Measurements from ENCODE around the gene CWH43. TPM values are rescaled to one million over a fixed set of nuclear protein-coding genes. Genes with fewer than 3 reads are reported as not detected.
"Not testable (repeated sequence)": the region's sequence is repeated elsewhere in the genome, so short reads cannot be mapped to it uniquely, and the experiment has no call there.

The CWH43 gene
- total RNA-seq, 2 experiments from 2014 or later, result not detected

- no peak overlapping the region for H3K27ac Mint-ChIP-seq
- POLR2A ChIA-PET, result no interaction called here
- CTCF ChIA-PET, result no interaction called here
- peaks cover 9% of the 10 kb centered on the region for H3K9me3 Mint-ChIP-seq
- peaks cover 2% of the 10 kb centered on the region for H3K36me3 Mint-ChIP-seq
- no peak overlapping the region for H3K4me3 Mint-ChIP-seq
- no peaks in the 10 kb centered on the region for H3K4me1 Mint-ChIP-seq (ENCODE audit: low read depth)
- H3K27me3 Mint-ChIP-seq, result no peaks in the 10 kb centered on the region
- no peak for DNase-seq
- intact Hi-C loops (cut with micrococcal nuclease), result no loop called here
These were observed 72.2 kb downstream of the CWH43 start for GRCh38 chr4:49058306-49058705.

- peaks cover 3% of the 10 kb centered on the region for H3K27me3 Mint-ChIP-seq
- ChIA-PET CTCF (no interaction called here), POLR2A (no interaction called here)
- H3K9me3 Mint-ChIP-seq, result peaks cover 5% of the 10 kb centered on the region
- no peaks in the 10 kb centered on the region for H3K4me1 Mint-ChIP-seq (ENCODE audit: low read depth)
- intact Hi-C loops (cut with micrococcal nuclease), result no loop called here
- DNase-seq, result no peak
- peaks cover 2% of the 10 kb centered on the region for H3K36me3 Mint-ChIP-seq
- H3K27ac Mint-ChIP-seq, result no peak overlapping the region
- no peak overlapping the region for H3K4me3 Mint-ChIP-seq
These were observed 77.6 kb downstream of the CWH43 start for GRCh38 chr4:49063670-49064069.

GRCh38 chr4:49072196-49072595 lies 86.1 kb downstream of the CWH43 start:
- H3K4me1 Mint-ChIP-seq (ENCODE audit: low read depth); H3K27me3 Mint-ChIP-seq; CTCF ChIA-PET; intact Hi-C loops (cut with micrococcal nuclease); DNase-seq; H3K4me3 Mint-ChIP-seq; H3K9me3 Mint-ChIP-seq; POLR2A ChIA-PET; H3K27ac Mint-ChIP-seq; H3K36me3 Mint-ChIP-seq: not testable (repeated sequence)

- DNase-seq; H3K27me3 Mint-ChIP-seq; POLR2A ChIA-PET; CTCF ChIA-PET; H3K4me1 Mint-ChIP-seq (ENCODE audit: low read depth); H3K4me3 Mint-ChIP-seq; intact Hi-C loops (cut with micrococcal nuclease); H3K27ac Mint-ChIP-seq: not testable (repeated sequence)
- Mint-ChIP-seq H3K36me3 (peaks cover 26% of the 10 kb centered on the region), H3K9me3 (peaks cover 32% of the 10 kb centered on the region)
These were observed 105.8 kb downstream of the CWH43 start for GRCh38 chr4:49091883-49092282.

- H3K4me1 Mint-ChIP-seq (ENCODE audit: low read depth); H3K27me3 Mint-ChIP-seq; intact Hi-C loops (cut with micrococcal nuclease); CTCF ChIA-PET; H3K4me3 Mint-ChIP-seq; H3K27ac Mint-ChIP-seq; POLR2A ChIA-PET; DNase-seq: not testable (repeated sequence)
- H3K36me3 Mint-ChIP-seq, result peaks cover 31% of the 10 kb centered on the region
- peaks cover 39% of the 10 kb centered on the region for H3K9me3 Mint-ChIP-seq
These were observed 106.6 kb downstream of the CWH43 start for GRCh38 chr4:49092608-49093135.

- H3K36me3 Mint-ChIP-seq, result peaks cover 51% of the 10 kb centered on the region
- H3K4me3 Mint-ChIP-seq; H3K27ac Mint-ChIP-seq; CTCF ChIA-PET; intact Hi-C loops (cut with micrococcal nuclease); POLR2A ChIA-PET; H3K4me1 Mint-ChIP-seq (ENCODE audit: low read depth); H3K27me3 Mint-ChIP-seq; DNase-seq: not testable (repeated sequence)
- H3K9me3 Mint-ChIP-seq, result peaks cover 63% of the 10 kb centered on the region
These were observed 110.1 kb downstream of the CWH43 start for GRCh38 chr4:49096215-49096614.

GRCh38 chr4:49096627-49097026 lies 110.6 kb downstream of the CWH43 start:
- peaks cover 62% of the 10 kb centered on the region for H3K9me3 Mint-ChIP-seq
- H3K36me3 Mint-ChIP-seq, result peaks cover 50% of the 10 kb centered on the region
- H3K4me3 Mint-ChIP-seq; H3K27ac Mint-ChIP-seq; DNase-seq; intact Hi-C loops (cut with micrococcal nuclease); H3K27me3 Mint-ChIP-seq; H3K4me1 Mint-ChIP-seq (ENCODE audit: low read depth); POLR2A ChIA-PET; CTCF ChIA-PET: not testable (repeated sequence)

GRCh38 chr4:49097071-49097470 lies 111.0 kb downstream of the CWH43 start:
- DNase-seq; H3K27me3 Mint-ChIP-seq; H3K27ac Mint-ChIP-seq; H3K4me1 Mint-ChIP-seq (ENCODE audit: low read depth); POLR2A ChIA-PET; CTCF ChIA-PET; intact Hi-C loops (cut with micrococcal nuclease); H3K4me3 Mint-ChIP-seq: not testable (repeated sequence)
- peaks cover 45% of the 10 kb centered on the region for H3K36me3 Mint-ChIP-seq
- H3K9me3 Mint-ChIP-seq, result peaks cover 58% of the 10 kb centered on the region

GRCh38 chr4:49097505-49097904 lies 111.4 kb downstream of the CWH43 start:
- CTCF ChIA-PET; intact Hi-C loops (cut with micrococcal nuclease); H3K27me3 Mint-ChIP-seq; H3K4me3 Mint-ChIP-seq; H3K4me1 Mint-ChIP-seq (ENCODE audit: low read depth); DNase-seq; H3K27ac Mint-ChIP-seq; POLR2A ChIA-PET: not testable (repeated sequence)
- Mint-ChIP-seq H3K36me3 (peaks cover 44% of the 10 kb centered on the region), H3K9me3 (peaks cover 57% of the 10 kb centered on the region)

GRCh38 chr4:49098034-49098759 lies 112.1 kb downstream of the CWH43 start:
- Mint-ChIP-seq H3K9me3 (peaks cover 60% of the 10 kb centered on the region), H3K36me3 (peaks cover 45% of the 10 kb centered on the region)
- DNase-seq; CTCF ChIA-PET; H3K4me3 Mint-ChIP-seq; POLR2A ChIA-PET; intact Hi-C loops (cut with micrococcal nuclease); H3K27me3 Mint-ChIP-seq; H3K27ac Mint-ChIP-seq; H3K4me1 Mint-ChIP-seq (ENCODE audit: low read depth): not testable (repeated sequence)

- H3K4me3 Mint-ChIP-seq; CTCF ChIA-PET; H3K27me3 Mint-ChIP-seq; H3K27ac Mint-ChIP-seq; intact Hi-C loops (cut with micrococcal nuclease); DNase-seq; POLR2A ChIA-PET; H3K4me1 Mint-ChIP-seq (ENCODE audit: low read depth): not testable (repeated sequence)
- Mint-ChIP-seq H3K36me3 (peaks cover 54% of the 10 kb centered on the region), H3K9me3 (peaks cover 72% of the 10 kb centered on the region)
These were observed 113.9 kb downstream of the CWH43 start for GRCh38 chr4:49099831-49100444.

- Mint-ChIP-seq H3K9me3 (peaks cover 77% of the 10 kb centered on the region), H3K36me3 (peaks cover 58% of the 10 kb centered on the region)
- H3K4me1 Mint-ChIP-seq (ENCODE audit: low read depth); intact Hi-C loops (cut with micrococcal nuclease); H3K4me3 Mint-ChIP-seq; H3K27me3 Mint-ChIP-seq; POLR2A ChIA-PET; H3K27ac Mint-ChIP-seq; CTCF ChIA-PET; DNase-seq: not testable (repeated sequence)
These were observed 116.3 kb downstream of the CWH43 start for GRCh38 chr4:49102344-49102898.
